ENCODE results near the gene CCDC110.
A peak's percentile ranks its signal among the peaks of the same experiment; 100 is the strongest.

CCDC110 gene

GRCh38 chr4:185399466-185399865, 72.1 kb downstream of the CCDC110 start:
- H3K27me3 ChIP-seq (ENCODE audit: insufficient read depth, poor library complexity, severe bottlenecking), result no peaks in the 10 kb centered on the region
- DNase-seq (ENCODE audit: low spot score) (no peak), ATAC-seq (ENCODE audit: low read depth) (no peak)
- no peak overlapping the region for H3K4me3 ChIP-seq (ENCODE audit: severe bottlenecking)
- H3K27ac ChIP-seq (ENCODE audit: poor library complexity, severe bottlenecking), result no peak overlapping the region
- no peak for TF ChIP-seq CTCF (IDR thresholded peaks at IDR 0.05; ENCODE audit: poor library complexity, severe bottlenecking)
- H3K9me3 ChIP-seq (ENCODE audit: severe bottlenecking), result no peaks in the 10 kb centered on the region
- peaks cover 59% of the 10 kb centered on the region for H3K36me3 ChIP-seq (ENCODE audit: low read depth)
- peaks cover 12% of the 10 kb centered on the region for H3K4me1 ChIP-seq (ENCODE audit: insufficient read depth, poor library complexity, severe bottlenecking)

GRCh38 chr4:185398618-185399017, 72.9 kb downstream of the CCDC110 start:
- no peaks in the 10 kb centered on the region for H3K27me3 ChIP-seq (ENCODE audit: insufficient read depth, poor library complexity, severe bottlenecking)
- H3K4me1 ChIP-seq (ENCODE audit: insufficient read depth, poor library complexity, severe bottlenecking), result peaks cover 12% of the 10 kb centered on the region
- TF ChIP-seq CTCF (IDR thresholded peaks at IDR 0.05; ENCODE audit: poor library complexity, severe bottlenecking), result no peak
- peaks cover 58% of the 10 kb centered on the region for H3K36me3 ChIP-seq (ENCODE audit: low read depth)
- no peak overlapping the region for H3K27ac ChIP-seq (ENCODE audit: poor library complexity, severe bottlenecking)
- DNase-seq (ENCODE audit: low spot score) (no peak), ATAC-seq (ENCODE audit: low read depth) (no peak)
- H3K9me3 ChIP-seq (ENCODE audit: severe bottlenecking), result no peaks in the 10 kb centered on the region
- H3K4me3 ChIP-seq (ENCODE audit: severe bottlenecking), result no peak overlapping the region

- H3K4me3 ChIP-seq (ENCODE audit: severe bottlenecking), result peak within 1 kb of the TSS; percentile 45
- no peaks in the 10 kb centered on the region for H3K9me3 ChIP-seq (ENCODE audit: severe bottlenecking)
- DNase-seq (ENCODE audit: low spot score) (no peak), ATAC-seq (ENCODE audit: low read depth) (peak; percentile 87)
- TF ChIP-seq CTCF (IDR thresholded peaks at IDR 0.05; ENCODE audit: poor library complexity, severe bottlenecking), result no peak
- H3K36me3 ChIP-seq (ENCODE audit: low read depth), result peaks cover 43% of the 10 kb centered on the region
- H3K27ac ChIP-seq (ENCODE audit: poor library complexity, severe bottlenecking), result peak within 1 kb of the TSS; percentile 94
- peaks cover 12% of the 10 kb centered on the region for H3K4me1 ChIP-seq (ENCODE audit: insufficient read depth, poor library complexity, severe bottlenecking)
- H3K27me3 ChIP-seq (ENCODE audit: insufficient read depth, poor library complexity, severe bottlenecking), result no peaks in the 10 kb centered on the region
Observed at GRCh38 chr4:185396724-185397385, 74.7 kb downstream of the CCDC110 start, which contains the start of gene ANKRD37. TSS of gene ANKRD37 (plus strand) at chr4:185396841. CDS start at chr4:185396924, 83 bp downstream.

- DNase-seq (ENCODE audit: low spot score) (peak; percentile 96), ATAC-seq (ENCODE audit: low read depth) (peak; percentile 64)
- H3K4me3 ChIP-seq (ENCODE audit: severe bottlenecking), result peak overlapping the region; percentile 45
- TF ChIP-seq CTCF (IDR thresholded peaks at IDR 0.05; ENCODE audit: poor library complexity, severe bottlenecking), result no peak
- peaks cover 12% of the 10 kb centered on the region for H3K4me1 ChIP-seq (ENCODE audit: insufficient read depth, poor library complexity, severe bottlenecking)
- H3K36me3 ChIP-seq (ENCODE audit: low read depth), result peaks cover 36% of the 10 kb centered on the region
- no peaks in the 10 kb centered on the region for H3K9me3 ChIP-seq (ENCODE audit: severe bottlenecking)
- peak overlapping the region; percentile 94 for H3K27ac ChIP-seq (ENCODE audit: poor library complexity, severe bottlenecking)
- no peaks in the 10 kb centered on the region for H3K27me3 ChIP-seq (ENCODE audit: insufficient read depth, poor library complexity, severe bottlenecking)
Observed at GRCh38 chr4:185395956-185396723, 75.4 kb downstream of the CCDC110 start.
